Measurements from ENCODE around the gene BBC3. TPM values are rescaled to one million over a fixed set of nuclear protein-coding genes. Genes with fewer than 3 reads are reported as not detected.

Gene BBC3
- total RNA-seq, 2 donors from 2014 or later = 2.5 to 2.9 TPM

GRCh38 chr19:47274071-47274890 is 43.3 kb upstream of the BBC3 start, which contains the start of gene INAFM1:
Gene INAFM1 (plus strand): TSS chr19:47274885. CDS start chr19:47274920, 35 bp downstream.
- Histone ChIP-seq H3K27me3 (no peaks in the 10 kb centered on the region), H3K4me1 (peaks cover 0 to 28% of the 10 kb centered on the region in 2 donors), H3K9me3 (no peaks in the 10 kb centered on the region), H3K27ac (peak within 1 kb of the TSS; percentile 95 to 97), H3K36me3 (peaks cover 18% of the 10 kb centered on the region), H3K4me3 (peak within 1 kb of the TSS; percentile 52 to 75)
- TF ChIP-seq CTCF (IDR thresholded peaks at IDR 0.05) = no peak
- peak; percentile 98 for DNase-seq (ENCODE audit: low spot score)

- TF ChIP-seq CTCF (IDR thresholded peaks at IDR 0.05) = no peak
- H3K9me3 ChIP-seq = no peaks in the 10 kb centered on the region
- peak overlapping the region; percentile 46 to 75 for H3K4me3 ChIP-seq
- no peaks in the 10 kb centered on the region for H3K27me3 ChIP-seq
- H3K27ac ChIP-seq = peak overlapping the region; percentile 95 to 97
- peaks cover 24% of the 10 kb centered on the region for H3K36me3 ChIP-seq
- DNase-seq (ENCODE audit: low spot score) = peak; percentile 94
- peaks cover 0 to 28% of the 10 kb centered on the region in 2 donors for H3K4me1 ChIP-seq
These were observed 42.5 kb upstream of the BBC3 start for GRCh38 chr19:47273313-47274070.

GRCh38 chr19:47272448-47273312 is 41.7 kb upstream of the BBC3 start:
- no peaks in the 10 kb centered on the region for H3K9me3 ChIP-seq
- no peaks in the 10 kb centered on the region for H3K27me3 ChIP-seq
- DNase-seq (ENCODE audit: low spot score) = peak; percentile 66
- H3K4me1 ChIP-seq = peaks cover 0 to 28% of the 10 kb centered on the region in 2 donors
- peak overlapping the region; percentile 95 to 97 for H3K27ac ChIP-seq
- peak overlapping the region; percentile 46 to 75 for H3K4me3 ChIP-seq
- H3K36me3 ChIP-seq = peaks cover 32% of the 10 kb centered on the region
- TF ChIP-seq CTCF (IDR thresholded peaks at IDR 0.05) = no peak

- peak overlapping the region in 1 of 2 donors; percentile 95 for H3K27ac ChIP-seq
- no peak for TF ChIP-seq CTCF (IDR thresholded peaks at IDR 0.05)
- DNase-seq (ENCODE audit: low spot score) = no peak
- H3K4me3 ChIP-seq = no peak overlapping the region
- H3K9me3 ChIP-seq = no peaks in the 10 kb centered on the region
- peaks cover 39% of the 10 kb centered on the region for H3K36me3 ChIP-seq
- H3K27me3 ChIP-seq = no peaks in the 10 kb centered on the region
- H3K4me1 ChIP-seq = peaks cover 0 to 28% of the 10 kb centered on the region in 2 donors
These were observed 41.0 kb upstream of the BBC3 start for GRCh38 chr19:47271949-47272348.

- no peak for DNase-seq (ENCODE audit: low spot score)
- H3K36me3 ChIP-seq = peaks cover 55% of the 10 kb centered on the region
These were observed 39.4 kb upstream of the BBC3 start for GRCh38 chr19:47270408-47270807.

More at GRCh38 chr19:47270408-47270807, 39.4 kb upstream of the BBC3 start:
- no peak for TF ChIP-seq CTCF (IDR thresholded peaks at IDR 0.05)
- Histone ChIP-seq H3K4me3 (no peak overlapping the region), H3K27me3 (no peaks in the 10 kb centered on the region), H3K4me1 (peaks cover 0 to 17% of the 10 kb centered on the region in 2 donors), H3K27ac (no peak overlapping the region), H3K9me3 (no peaks in the 10 kb centered on the region)

Measured in right atrium auricular region (tissue), 2 donors.